ENCODE measurements around the gene PARD3. TPM values are rescaled to one million over a fixed set of nuclear protein-coding genes. Genes with fewer than 3 reads are reported as not detected.

Gene PARD3
- total RNA-seq, 1 experiment from 2014 or later, result 57.4 TPM

DNA sequence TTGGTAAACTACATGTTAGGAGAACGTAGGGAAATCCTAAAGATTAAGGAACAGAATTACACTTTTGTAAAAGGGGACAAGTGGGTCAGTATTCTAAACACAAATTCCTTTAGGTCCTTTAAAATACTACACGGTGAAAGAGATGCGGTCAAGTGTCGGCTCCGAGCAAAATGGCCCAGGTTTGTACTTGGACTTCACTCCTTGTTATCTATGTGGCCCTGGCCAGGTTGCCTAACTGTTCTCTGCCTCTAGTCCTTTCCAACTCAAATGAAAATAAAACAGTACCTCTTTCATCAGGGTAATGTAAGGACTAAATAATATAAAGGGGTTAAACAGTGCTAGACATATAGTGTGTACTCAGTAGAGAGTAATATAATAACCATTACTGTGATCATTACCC is 344.8 kb downstream of the PARD3 start:
- H3K9me2 ChIP-seq (ENCODE audit: insufficient read depth), result no peaks in the 10 kb centered on the region
- H3K27ac ChIP-seq, result no peak overlapping the region
- H2AFZ ChIP-seq, result no peak overlapping the region
- no TSS peak for BruUV-seq (replicated peaks)
- no peaks in the 10 kb centered on the region for H3K4me1 ChIP-seq (replicated peaks; ENCODE audit: insufficient read depth)
- no peaks in the 10 kb centered on the region for H3K9me3 ChIP-seq (ENCODE audit: insufficient read depth, low read depth)
- no peaks in the 10 kb centered on the region for H3F3A ChIP-seq (ENCODE audit: insufficient read depth, low read depth)
- H3K27me3 ChIP-seq (ENCODE audit: insufficient read depth, low read depth), result no peaks in the 10 kb centered on the region
- no peak overlapping the region for H3K4me2 ChIP-seq
- no peak for TF ChIP-seq EZH2 (IDR thresholded peaks at IDR 0.05; ENCODE audit: low read depth)
- TF ChIP-seq, protein P1, sequence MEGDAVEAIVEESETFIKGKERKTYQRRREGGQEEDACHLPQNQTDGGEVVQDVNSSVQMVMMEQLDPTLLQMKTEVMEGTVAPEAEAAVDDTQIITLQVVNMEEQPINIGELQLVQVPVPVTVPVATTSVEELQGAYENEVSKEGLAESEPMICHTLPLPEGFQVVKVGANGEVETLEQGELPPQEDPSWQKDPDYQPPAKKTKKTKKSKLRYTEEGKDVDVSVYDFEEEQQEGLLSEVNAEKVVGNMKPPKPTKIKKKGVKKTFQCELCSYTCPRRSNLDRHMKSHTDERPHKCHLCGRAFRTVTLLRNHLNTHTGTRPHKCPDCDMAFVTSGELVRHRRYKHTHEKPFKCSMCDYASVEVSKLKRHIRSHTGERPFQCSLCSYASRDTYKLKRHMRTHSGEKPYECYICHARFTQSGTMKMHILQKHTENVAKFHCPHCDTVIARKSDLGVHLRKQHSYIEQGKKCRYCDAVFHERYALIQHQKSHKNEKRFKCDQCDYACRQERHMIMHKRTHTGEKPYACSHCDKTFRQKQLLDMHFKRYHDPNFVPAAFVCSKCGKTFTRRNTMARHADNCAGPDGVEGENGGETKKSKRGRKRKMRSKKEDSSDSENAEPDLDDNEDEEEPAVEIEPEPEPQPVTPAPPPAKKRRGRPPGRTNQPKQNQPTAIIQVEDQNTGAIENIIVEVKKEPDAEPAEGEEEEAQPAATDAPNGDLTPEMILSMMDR (conservative IDR thresholded peaks at IDR 0.05), result no peak
- DNase-seq, result no peak
- CTCF ChIA-PET, result no interaction called here
- intact Hi-C loops (cut with micrococcal nuclease; ENCODE audit: unreplicated experiment), result no loop called here
- POLR2A ChIA-PET (ENCODE audit: unreplicated experiment), result no interaction called here
- H3K36me3 ChIP-seq (ENCODE audit: low read depth), result no peaks in the 10 kb centered on the region
- H3K4me3 ChIP-seq, result no peak overlapping the region
- H3K79me2 ChIP-seq (ENCODE audit: low read depth), result no peaks in the 10 kb centered on the region
- no peaks in the 10 kb centered on the region for H4K20me1 ChIP-seq (ENCODE audit: insufficient read depth)

DNA sequence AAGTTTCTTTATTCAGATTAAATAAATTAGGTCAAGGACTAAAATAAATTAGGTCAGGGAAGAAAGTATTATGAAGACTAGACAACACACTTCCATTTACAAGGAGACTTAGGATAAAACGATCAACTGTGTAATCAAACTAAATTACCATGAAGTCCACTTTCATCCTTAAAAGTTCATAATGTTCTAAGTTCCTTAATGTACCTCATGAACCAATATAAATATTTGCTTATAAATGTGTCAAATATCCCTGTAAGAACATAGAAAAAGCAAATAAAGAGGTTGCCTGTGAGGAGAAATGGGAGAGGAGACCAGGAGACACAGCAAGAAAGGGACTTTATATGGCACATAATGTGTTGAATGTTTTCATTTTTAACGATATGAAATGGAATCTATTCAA is 345.6 kb downstream of the PARD3 start:
- H3K9me3 ChIP-seq (ENCODE audit: insufficient read depth, low read depth), result no peaks in the 10 kb centered on the region
- H3F3A ChIP-seq (ENCODE audit: insufficient read depth, low read depth), result no peaks in the 10 kb centered on the region
- no TSS peak for BruUV-seq (replicated peaks)
- ChIA-PET CTCF (no interaction called here), POLR2A (ENCODE audit: unreplicated experiment) (no interaction called here)
- no peak overlapping the region for H2AFZ ChIP-seq
- no peak for DNase-seq
- no peaks in the 10 kb centered on the region for H3K27me3 ChIP-seq (ENCODE audit: insufficient read depth, low read depth)
- no peak overlapping the region for H3K27ac ChIP-seq
- intact Hi-C loops (cut with micrococcal nuclease; ENCODE audit: unreplicated experiment), result no loop called here
- H3K4me1 ChIP-seq (replicated peaks; ENCODE audit: insufficient read depth), result no peaks in the 10 kb centered on the region
- TF ChIP-seq, protein P1 (conservative IDR thresholded peaks at IDR 0.05), result no peak
- no peak for TF ChIP-seq EZH2 (IDR thresholded peaks at IDR 0.05; ENCODE audit: low read depth)
- no peak overlapping the region for H3K4me2 ChIP-seq
- H3K79me2 ChIP-seq (ENCODE audit: low read depth), result no peaks in the 10 kb centered on the region
- H4K20me1 ChIP-seq (ENCODE audit: insufficient read depth), result no peaks in the 10 kb centered on the region
- H3K4me3 ChIP-seq, result no peak overlapping the region
- no peaks in the 10 kb centered on the region for H3K36me3 ChIP-seq (ENCODE audit: low read depth)
- no peaks in the 10 kb centered on the region for H3K9me2 ChIP-seq (ENCODE audit: insufficient read depth)

DNA sequence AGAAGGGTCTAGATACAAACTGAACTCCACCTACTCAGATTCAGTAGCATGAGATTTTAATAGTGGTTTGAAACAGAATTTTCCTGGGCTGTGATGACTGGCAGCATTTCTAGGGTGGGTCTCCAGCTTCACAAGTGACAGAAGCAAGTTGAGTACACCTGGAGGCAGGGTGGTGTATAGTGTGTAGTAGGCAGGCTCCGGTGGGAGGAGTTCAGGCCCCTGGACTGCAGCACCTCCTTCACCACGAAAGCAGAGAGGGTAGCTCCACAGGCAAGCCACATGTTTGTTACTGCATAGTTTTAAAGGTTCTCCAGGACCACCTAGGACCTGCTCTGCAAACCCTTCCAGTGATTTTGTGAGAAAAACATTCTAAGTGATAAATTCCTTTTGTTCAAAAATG is 347.2 kb downstream of the PARD3 start:
- H3K4me1 ChIP-seq (replicated peaks; ENCODE audit: insufficient read depth), result no peaks in the 10 kb centered on the region
- no peak overlapping the region for H3K4me3 ChIP-seq
- no peak overlapping the region for H3K4me2 ChIP-seq
- no peaks in the 10 kb centered on the region for H3K9me3 ChIP-seq (ENCODE audit: insufficient read depth, low read depth)
- no peak for DNase-seq
- intact Hi-C loops (cut with micrococcal nuclease; ENCODE audit: unreplicated experiment), result no loop called here
- H3K27me3 ChIP-seq (ENCODE audit: insufficient read depth, low read depth), result no peaks in the 10 kb centered on the region
- H2AFZ ChIP-seq, result no peak overlapping the region
- TF ChIP-seq, protein P1 (conservative IDR thresholded peaks at IDR 0.05), result no peak
- TF ChIP-seq EZH2 (IDR thresholded peaks at IDR 0.05; ENCODE audit: low read depth), result no peak
- H3K27ac ChIP-seq, result no peak overlapping the region
- H3F3A ChIP-seq (ENCODE audit: insufficient read depth, low read depth), result no peaks in the 10 kb centered on the region
- H3K9me2 ChIP-seq (ENCODE audit: insufficient read depth), result no peaks in the 10 kb centered on the region
- no peaks in the 10 kb centered on the region for H3K36me3 ChIP-seq (ENCODE audit: low read depth)
- BruUV-seq (replicated peaks), result no TSS peak
- no peaks in the 10 kb centered on the region for H3K79me2 ChIP-seq (ENCODE audit: low read depth)
- ChIA-PET CTCF (no interaction called here), POLR2A (ENCODE audit: unreplicated experiment) (no interaction called here)
- H4K20me1 ChIP-seq (ENCODE audit: insufficient read depth), result no peaks in the 10 kb centered on the region
